PC-3 (cell line): ENCODE results near the gene TMEM82.

ENCODE experiments used
- CTCF ChIP-seq: fragments of 300-600 bp; sonication (generic); conservative IDR thresholded peaks from 2 replicates; pipeline ENCODE4 v1.5.1; 2017; ENCODE audit warnings: antibody characterized with exemption, low read depth, mild to moderate bottlenecking, low read length
- EZH2 ChIP-seq: fragments of 300-600 bp; sonication (generic); IDR thresholded peaks from one replicate; pipeline ENCODE4 v1.6.1; 2017; ENCODE audit warnings: antibody characterized with exemption, mild to moderate bottlenecking, low read length; ENCODE audit not compliant: unreplicated experiment
- EZH2phosphoT487 ChIP-seq: fragments of 300-600 bp; sonication (generic); IDR thresholded peaks from 2 replicates; pipeline ENCODE4 v1.6.1; 2018; ENCODE audit warnings: mild to moderate bottlenecking, antibody characterized with exemption, low read length, borderline replicate concordance

GRCh38 chr1:15764269-15764764 lies 22.0 kb downstream of the TMEM82 start:
- no peak for TF ChIP-seq CTCF
- TF ChIP-seq EZH2: no peak
- no peak for TF ChIP-seq EZH2phosphoT487
